IMR-90 (cell line): ENCODE data around the gene C1orf105.

ENCODE experiments used
- CHD1 ChIP-seq: IDR thresholded peaks from 2 replicates; pipeline ENCODE4 v1.6.1; 2012; ENCODE audit warnings: low read depth, low read length, improper control_type of control experiment
- ELK1 ChIP-seq: fragments of 150-350 bp; IDR thresholded peaks from 2 replicates; pipeline ENCODE4 v1.6.1; 2016; ENCODE audit warnings: low read depth, mild to moderate bottlenecking, low read length, moderate library complexity, borderline replicate concordance
- MXI1 ChIP-seq: IDR thresholded peaks from 2 replicates; pipeline ENCODE4 v1.6.1; 2012; ENCODE audit warnings: low read depth, mild to moderate bottlenecking, low read length, moderate library complexity, borderline replicate concordance
- NFE2L2 ChIP-seq: fragments of 150-350 bp; IDR thresholded peaks from 2 replicates; pipeline ENCODE4 v1.6.1; 2016; ENCODE audit warnings: low read depth, mild to moderate bottlenecking, low read length
- USF2 ChIP-seq: fragments of 150-350 bp; IDR thresholded peaks from 2 replicates; pipeline ENCODE4 v1.6.1; 2017; ENCODE audit warnings: mild to moderate bottlenecking, antibody characterized with exemption, low read length, low read depth
- TF ChIP-seq, protein P1 (sequence below): conservative IDR thresholded peaks from 2 replicates; pipeline ENCODE4 v1.5.1; 2012; ENCODE audit warnings: mild to moderate bottlenecking, low read depth, low read length, improper control_type of control experiment

GRCh38 chr1:172477216-172477615 lies 56.7 kb downstream of the C1orf105 start:
- TF ChIP-seq MXI1 (no peak), NFE2L2 (no peak), ELK1 (no peak), CHD1 (no peak), USF2 (no peak)
- TF ChIP-seq, protein P1, sequence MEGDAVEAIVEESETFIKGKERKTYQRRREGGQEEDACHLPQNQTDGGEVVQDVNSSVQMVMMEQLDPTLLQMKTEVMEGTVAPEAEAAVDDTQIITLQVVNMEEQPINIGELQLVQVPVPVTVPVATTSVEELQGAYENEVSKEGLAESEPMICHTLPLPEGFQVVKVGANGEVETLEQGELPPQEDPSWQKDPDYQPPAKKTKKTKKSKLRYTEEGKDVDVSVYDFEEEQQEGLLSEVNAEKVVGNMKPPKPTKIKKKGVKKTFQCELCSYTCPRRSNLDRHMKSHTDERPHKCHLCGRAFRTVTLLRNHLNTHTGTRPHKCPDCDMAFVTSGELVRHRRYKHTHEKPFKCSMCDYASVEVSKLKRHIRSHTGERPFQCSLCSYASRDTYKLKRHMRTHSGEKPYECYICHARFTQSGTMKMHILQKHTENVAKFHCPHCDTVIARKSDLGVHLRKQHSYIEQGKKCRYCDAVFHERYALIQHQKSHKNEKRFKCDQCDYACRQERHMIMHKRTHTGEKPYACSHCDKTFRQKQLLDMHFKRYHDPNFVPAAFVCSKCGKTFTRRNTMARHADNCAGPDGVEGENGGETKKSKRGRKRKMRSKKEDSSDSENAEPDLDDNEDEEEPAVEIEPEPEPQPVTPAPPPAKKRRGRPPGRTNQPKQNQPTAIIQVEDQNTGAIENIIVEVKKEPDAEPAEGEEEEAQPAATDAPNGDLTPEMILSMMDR, result no peak
